OCI-LY1 (cell line): Measurements from ENCODE around the gene CACNA1B.

Experiments used
- H2AFZ ChIP-seq: fragments of 200-600 bp; sonication (generic), shearing (Covaris generic); 2 replicates; pipeline ENCODE4 v1.6.0; 2014; ENCODE audit warnings: antibody characterized with exemption, mild to moderate bottlenecking, low read length
- H3F3A ChIP-seq: fragments of 200-600 bp; sonication (generic), shearing (Covaris generic); 2 replicates; pipeline ENCODE4 v1.6.0; 2014; ENCODE audit warnings: mild to moderate bottlenecking, antibody characterized with exemption, low read length, moderate library complexity; ENCODE audit not compliant: insufficient read depth
- H3K27ac ChIP-seq: fragments of 200-600 bp; sonication (generic); 2 replicates; pipeline ENCODE4 v1.5.1; 2014; ENCODE audit warnings: low read length, mixed run types, mild to moderate bottlenecking, low read depth; ENCODE audit not compliant: poor library complexity, severe bottlenecking
- H3K27me3 ChIP-seq: fragments of 200-600 bp; sonication (generic); 2 replicates; pipeline ENCODE4 v1.6.0; 2014; ENCODE audit warnings: antibody characterized with exemption, mild to moderate bottlenecking, low read length, moderate library complexity; ENCODE audit not compliant: insufficient read depth
- H3K36me3 ChIP-seq: fragments of 200-600 bp; sonication (generic); 2 replicates; pipeline ENCODE4 v1.6.1; 2014; ENCODE audit warnings: mild to moderate bottlenecking, antibody characterized with exemption, low read length, moderate library complexity, mixed read lengths; ENCODE audit not compliant: insufficient read depth
- H3K4me1 ChIP-seq: fragments of 200-600 bp; sonication (generic); 2 replicates; pipeline ENCODE4 v1.5.1; 2014; ENCODE audit warnings: mild to moderate bottlenecking, low read length, moderate library complexity; ENCODE audit not compliant: insufficient read depth, severe bottlenecking
- H3K4me2 ChIP-seq: fragments of 200-600 bp; sonication (generic), shearing (Covaris generic); 2 replicates; pipeline ENCODE4 v1.6.1; 2014; ENCODE audit warnings: low read length
- H3K4me3 ChIP-seq: fragments of 200-600 bp; sonication (generic); 2 replicates; pipeline ENCODE4 v1.5.1; 2014; ENCODE audit warnings: low read length, low read depth, mild to moderate bottlenecking, mixed read lengths; ENCODE audit not compliant: poor library complexity, severe bottlenecking
- H3K79me2 ChIP-seq: fragments of 200-600 bp; shearing (Covaris generic); 2 replicates; pipeline ENCODE4 v1.6.1; 2016; ENCODE audit warnings: mixed run types, low read length, mixed read lengths; ENCODE audit not compliant: insufficient read depth
- H3K9ac ChIP-seq: fragments of 200-600 bp; sonication (generic), shearing (Covaris generic); 2 replicates; pipeline ENCODE4 v1.6.1; 2014; ENCODE audit warnings: mild to moderate bottlenecking, low read length, mixed read lengths
- H3K9me2 ChIP-seq: fragments of 200-600 bp; sonication (generic), shearing (Covaris generic); 2 replicates; pipeline ENCODE4 v1.6.1; 2014; ENCODE audit warnings: low read depth, mild to moderate bottlenecking, low read length, mixed read lengths
- H3K9me3 ChIP-seq: fragments of 200-600 bp; shearing (Covaris generic); 2 replicates; pipeline ENCODE4 v1.6.1; 2014; ENCODE audit warnings: low read length, mixed read lengths
- H4K20me1 ChIP-seq: fragments of 200-600 bp; sonication (generic), shearing (Covaris generic); 2 replicates; pipeline ENCODE4 v1.6.0; 2016; ENCODE audit warnings: mild to moderate bottlenecking, low read length; ENCODE audit not compliant: insufficient read depth
- CTCF ChIP-seq: fragments of 200-600 bp; sonication (generic), shearing (Covaris generic); IDR thresholded peaks from 2 replicates; pipeline ENCODE4 v1.5.1; 2017; ENCODE audit warnings: mild to moderate bottlenecking, antibody characterized with exemption, low read length, moderate library complexity, mixed read lengths
- EZH2 ChIP-seq: fragments of 200-600 bp; sonication (generic), shearing (Covaris generic); IDR thresholded peaks from 2 replicates; pipeline ENCODE4 v1.8.0; 2017; ENCODE audit warnings: borderline replicate concordance, mixed run types, mild to moderate bottlenecking, antibody characterized with exemption, low read length, moderate library complexity, mixed read lengths

CACNA1B gene

GRCh38 chr9:137900584-137901310 is 23.2 kb downstream of the CACNA1B start:
- Histone ChIP-seq H3K27ac (no peak overlapping the region), H3K9me3 (no peaks in the 10 kb centered on the region), H3K27me3 (peaks cover 6% of the 10 kb centered on the region; the same call in 1 of the 2 replicates), H2AFZ (no peak overlapping the region), H3K9me2 (no peaks in the 10 kb centered on the region), H3K36me3 (no peaks in the 10 kb centered on the region), H3K4me2 (no peak overlapping the region), H3K4me1 (no peaks in the 10 kb centered on the region), H3F3A (no peaks in the 10 kb centered on the region), H3K79me2 (no peaks in the 10 kb centered on the region), H4K20me1 (no peaks in the 10 kb centered on the region), H3K9ac (no peak overlapping the region), H3K4me3 (no peak overlapping the region)
- no peak for TF ChIP-seq CTCF
- no peak for TF ChIP-seq EZH2

GRCh38 chr9:137902646-137903045 is 25.1 kb downstream of the CACNA1B start:
- Histone ChIP-seq H3K9ac (no peak overlapping the region), H3K27me3 (peaks cover 6% of the 10 kb centered on the region; the same call in 1 of the 2 replicates), H3K4me2 (no peak overlapping the region), H3K27ac (no peak overlapping the region), H3K9me2 (no peaks in the 10 kb centered on the region), H3K79me2 (no peaks in the 10 kb centered on the region), H3K9me3 (no peaks in the 10 kb centered on the region), H3K4me3 (no peak overlapping the region), H4K20me1 (no peaks in the 10 kb centered on the region), H2AFZ (no peak overlapping the region), H3K36me3 (no peaks in the 10 kb centered on the region), H3K4me1 (no peaks in the 10 kb centered on the region), H3F3A (no peaks in the 10 kb centered on the region)
- TF ChIP-seq EZH2 (no peak), CTCF (no peak)

- H3K4me2 ChIP-seq, result no peak overlapping the region
- H3K4me1 ChIP-seq, result no peaks in the 10 kb centered on the region
- TF ChIP-seq CTCF (no peak), EZH2 (no peak)
- no peak overlapping the region for H2AFZ ChIP-seq
- no peak overlapping the region for H3K27ac ChIP-seq
- no peaks in the 10 kb centered on the region for H3K9me3 ChIP-seq
- H3K27me3 ChIP-seq, result peaks cover 6% of the 10 kb centered on the region; the same call in 1 of the 2 replicates
- H4K20me1 ChIP-seq, result no peaks in the 10 kb centered on the region
- H3F3A ChIP-seq, result no peaks in the 10 kb centered on the region
- no peaks in the 10 kb centered on the region for H3K79me2 ChIP-seq
- no peak overlapping the region for H3K4me3 ChIP-seq
- H3K9ac ChIP-seq, result no peak overlapping the region
- no peaks in the 10 kb centered on the region for H3K36me3 ChIP-seq
- no peaks in the 10 kb centered on the region for H3K9me2 ChIP-seq
Observed at GRCh38 chr9:137905740-137906139, 28.2 kb downstream of the CACNA1B start.
